K562 (cell line): ENCODE data around the gene CEACAM21. TPM values are rescaled to one million over a fixed set of nuclear protein-coding genes. Genes with fewer than 3 reads are reported as not detected.

Experiments
- ATAC-seq: fragments of 200-7000 bp; cut with Tn5 transposase; 3 replicates; pipeline ENCODE4 v1.9.1; 2020; ENCODE audit warnings: moderate library complexity
- BruUV-seq: library from RNA; stranded (reverse); fragments of 400-500 nt; replicated peaks from 2 replicates; lab custom pipeline; 2021; lab: Mats Ljungman, UMichigan
- CTCF ChIA-PET: fragments of 300-600 bp; formaldehyde crosslinking; extraction: SDS; loops from one replicate; lab custom pipeline; 2021; ENCODE audit warnings: low intra/inter-chr PET ratio; lab: Yijun Ruan, JAX
- POLR2A ChIA-PET: fragments of 300-600, 350-650 bp; sonication (Branson Sonifier 250); formaldehyde crosslinking; extraction: SDS; loops from one replicate; lab custom pipeline; 2021; ENCODE audit warnings: antibody characterized with exemption, inconsistent platforms; lab: Yijun Ruan, JAX
- DNase-seq, 4 experiments: peaks; one replicate each; pipeline versions ENCODE4 v3.0.0 to v3.0.0-alpha.2; 2011 to 2018; ENCODE audit warnings: low spot score in 3 of 4, mixed read lengths in 3 of 4; ENCODE audit errors: extremely low read depth in 1 of 4
- FAIRE-seq: peaks from 2 replicates; lab custom pipeline; 2011; peaks lifted over from hg19 to GRCh38; lab: Jason Lieb, UNC
- H2AFZ ChIP-seq: 2 replicates; pipeline ENCODE4 v1.6.0; 2011; ENCODE audit warnings: low read depth, low read length, control low read depth, inconsistent platforms
- H3K27ac ChIP-seq: fragments of 200-600 bp; 3 replicates; pipeline ENCODE4 v1.8.0; 2011; ENCODE audit warnings: low read depth, mild to moderate bottlenecking, control low read depth, inconsistent platforms, low read length, moderate library complexity, mixed read lengths; ENCODE audit errors: extremely low read depth
- H3K27me3 ChIP-seq, 2 experiments: fragments of 300-600 bp in 1 of 2; 2 replicates in 1 of 2; 3 replicates in 1 of 2; pipeline versions ENCODE4 v1.6.0 to v1.8.0; 2011; ENCODE audit warnings: inconsistent platforms in 2 of 2, low read length in 2 of 2, mild to moderate bottlenecking in 1 of 2, mixed read lengths in 1 of 2, moderate library complexity in 1 of 2; ENCODE audit not compliant: control insufficient read depth in 2 of 2, insufficient read depth in 2 of 2
- H3K36me3 ChIP-seq: fragments of 300-600 bp; 3 replicates; pipeline ENCODE4 v1.8.0; 2011; ENCODE audit warnings: mild to moderate bottlenecking, low read length, inconsistent platforms; ENCODE audit not compliant: control insufficient read depth, insufficient read depth
- H3K4me1 ChIP-seq, 2 experiments: fragments of 200-600 bp in 1 of 2; replicated peaks in 1 of 2; 2 replicates in 1 of 2; 3 replicates in 1 of 2; pipeline versions ENCODE4 v1.5.1 to v1.8.0; 2011; ENCODE audit warnings: inconsistent platforms in 2 of 2, low read length in 2 of 2, mild to moderate bottlenecking in 1 of 2, mixed read lengths in 1 of 2, moderate library complexity in 1 of 2; ENCODE audit not compliant: control insufficient read depth in 2 of 2, insufficient read depth in 2 of 2
- H3K4me2 ChIP-seq: 2 replicates; pipeline ENCODE4 v1.6.1; 2011; ENCODE audit warnings: low read length, control low read depth, inconsistent platforms, mixed read lengths; ENCODE audit not compliant: insufficient read depth
- H3K4me3 ChIP-seq: fragments of 200-600 bp; sonication (generic), shearing (Covaris generic); 2 replicates; pipeline ENCODE4 v1.5.1; 2016; ENCODE audit warnings: control low read depth, inconsistent platforms
- H3K79me2 ChIP-seq: fragments of 200-600 bp; 3 replicates; pipeline ENCODE4 v1.8.0; 2011; ENCODE audit warnings: low read length, inconsistent platforms; ENCODE audit not compliant: control insufficient read depth, insufficient read depth
- H3K9ac ChIP-seq, 2 experiments: 2 replicates each; pipeline versions ENCODE4 v1.6.0 to v1.6.1; 2011; ENCODE audit warnings: low read depth in 2 of 2, low read length in 2 of 2, control low read depth in 1 of 2, inconsistent platforms in 1 of 2, mild to moderate bottlenecking in 1 of 2, mixed read lengths in 1 of 2; ENCODE audit not compliant: insufficient read depth in 1 of 2
- H3K9me1 ChIP-seq: one replicate; pipeline ENCODE4 v1.6.0; 2011; ENCODE audit warnings: inconsistent platforms, mild to moderate bottlenecking, low read length, moderate library complexity; ENCODE audit not compliant: control insufficient read depth, insufficient read depth
- H3K9me3 ChIP-seq: replicated peaks from 2 replicates; pipeline ENCODE4 v1.5.1; 2011; ENCODE audit warnings: low read depth, low read length, inconsistent platforms; ENCODE audit not compliant: control insufficient read depth, insufficient read depth
- H4K20me1 ChIP-seq: replicated peaks from 2 replicates; pipeline ENCODE4 v1.6.1; 2011; ENCODE audit warnings: low read length, inconsistent platforms, mixed read lengths; ENCODE audit not compliant: control insufficient read depth, insufficient read depth
- ADNP ChIP-seq: fragments of 200-800 bp; sonication (Bioruptor generic); IDR thresholded peaks from 2 replicates; pipeline ENCODE4 v1.6.1; 2016; ENCODE audit warnings: missing genetic modification characterization, missing compliant biosample characterization
- ETV1 ChIP-seq: fragments of 450-650 bp; conservative IDR thresholded peaks from 2 replicates; pipeline ENCODE4 v1.6.1; 2016; ENCODE audit warnings: missing genetic modification characterization, control low read depth, low read depth, missing compliant biosample characterization
- GABPA ChIP-seq: fragments of 200-800 bp; sonication (Bioruptor generic); conservative IDR thresholded peaks from 2 replicates; pipeline ENCODE4 v1.6.1; 2016; ENCODE audit warnings: low read depth, missing genetic modification characterization, missing compliant biosample characterization
- SAP30 ChIP-seq: fragments of 200-600 bp; sonication (generic); IDR thresholded peaks from 2 replicates; pipeline ENCODE4 v1.6.1; 2012; ENCODE audit warnings: borderline replicate concordance, low read depth, mild to moderate bottlenecking, moderate library complexity, low read length, control low read depth, inconsistent platforms; ENCODE audit not compliant: insufficient read depth, poor library complexity, severe bottlenecking
- SMARCC2 ChIP-seq: fragments of 450-650 bp; IDR thresholded peaks from 2 replicates; pipeline ENCODE4 v1.6.1; 2017; ENCODE audit warnings: antibody characterized with exemption, moderate library complexity, mild to moderate bottlenecking, low read depth
- ZNF318 ChIP-seq, 2 experiments: fragments of 450-650 bp; IDR thresholded peaks; 2 replicates each; pipeline ENCODE4 v1.6.1; 2016; ENCODE audit warnings: mild to moderate bottlenecking in 2 of 2, borderline replicate concordance in 1 of 2, low read depth in 1 of 2, moderate library complexity in 1 of 2
- WGBS: fragments of 100-300 bp; shearing (Covaris generic); methylation state at CpG from one replicate; pipeline ENCODE4 v1.1.6; 2016; ENCODE audit warnings: low coverage, mixed read lengths; ENCODE audit not compliant: insufficient coverage; ENCODE audit errors: missing lambda C conversion rate; 5-methylcytosine and 5-hydroxymethylcytosine counted together
- in situ Hi-C: fragments of 300-500 bp; cut with MboI; formaldehyde crosslinking; loops from 4 replicates; pipeline ENCODE4 v1.15.0; 2018; ENCODE audit warnings: inconsistent platforms, mixed read lengths
- intact Hi-C: fragments of 100-400 bp; cut with micrococcal nuclease; formaldehyde crosslinking; loops from 2 replicates; pipeline ENCODE4 v1.14.2; 2022
- polyA plus RNA-seq, 8 experiments: library from polyadenylated mRNA; depleted of rRNA in 4 of 8; stranded (reverse) in 5 of 8; unstranded in 3 of 8; fragments of >200 nt; fragmentation: Nextera tagmentation in 2 of 8; fragmentation: Illumina TruSeq in 1 of 8; extraction: Ambion mirVana in 2 of 8; extraction: Trizol in 1 of 8; gene quantifications; 2 replicates each; pipeline versions ENCODE4 v1.2.1 to v1.2.3, GENCODE V29; 2011 to 2014; ENCODE audit warnings: inconsistent platforms in 1 of 8, missing spikeins in 1 of 8
- total RNA-seq, 7 experiments: library from RNA; depleted of rRNA in 6 of 7; stranded (reverse); fragments of >200 nt in 6 of 7; fragmentation: Illumina TruSeq in 2 of 7; extraction: Trizol in 2 of 7; gene quantifications; 2 replicates each; pipeline versions ENCODE4 v1.2.1 to v1.2.3, GENCODE V29; 2011 to 2021; ENCODE audit warnings: low replicate concordance in 1 of 7
- TF ChIP-seq, protein P1 (sequence below), 2 experiments: IDR thresholded peaks; 2 replicates each; pipeline ENCODE4 v1.6.1; 2012; ENCODE audit warnings: improper control_type of control experiment in 2 of 2, low read depth in 2 of 2, low read length in 2 of 2, borderline replicate concordance in 1 of 2
- TF ChIP-seq, protein P2 (sequence below), 2 experiments: fragments of 200-800 bp in 1 of 2; sonication (Bioruptor generic) in 1 of 2; sonication (generic) in 1 of 2; formaldehyde crosslinking in 1 of 2; IDR thresholded peaks in 1 of 2; conservative IDR thresholded peaks in 1 of 2; 2 replicates each; pipeline versions ENCODE4 v1.5.0 to v1.6.1; 2016 to 2020; ENCODE audit warnings: missing compliant biosample characterization in 1 of 2, missing genetic modification characterization in 1 of 2, missing genetic modification reagents in 1 of 2

CEACAM21 gene
- total and polyA plus RNA-seq, 9 of the 15 experiments (the other 6 are each of a cell fraction or from before 2014, with no cell fraction given): 0.06 to 0.40 (median 0.18) TPM; not detected in 1

- DNase-seq: no peak
- no peak overlapping the region for H3K4me2 ChIP-seq
- no peaks in the 10 kb centered on the region for H3K79me2 ChIP-seq
- TF ChIP-seq ADNP (tag) (no peak), SMARCC2 (no peak), ETV1 (tag) (0 out of 2 replicates have a peak, but pooled peaks have one; percentile 13), GABPA (tag) (peak; percentile 68), ZNF318 (IDR thresholded peaks at IDR 0.05; ENCODE audit: borderline replicate concordance in 1 of 2, low read depth in 1 of 2) (no peak), SAP30 (no peak)
- TF ChIP-seq, protein P1, sequence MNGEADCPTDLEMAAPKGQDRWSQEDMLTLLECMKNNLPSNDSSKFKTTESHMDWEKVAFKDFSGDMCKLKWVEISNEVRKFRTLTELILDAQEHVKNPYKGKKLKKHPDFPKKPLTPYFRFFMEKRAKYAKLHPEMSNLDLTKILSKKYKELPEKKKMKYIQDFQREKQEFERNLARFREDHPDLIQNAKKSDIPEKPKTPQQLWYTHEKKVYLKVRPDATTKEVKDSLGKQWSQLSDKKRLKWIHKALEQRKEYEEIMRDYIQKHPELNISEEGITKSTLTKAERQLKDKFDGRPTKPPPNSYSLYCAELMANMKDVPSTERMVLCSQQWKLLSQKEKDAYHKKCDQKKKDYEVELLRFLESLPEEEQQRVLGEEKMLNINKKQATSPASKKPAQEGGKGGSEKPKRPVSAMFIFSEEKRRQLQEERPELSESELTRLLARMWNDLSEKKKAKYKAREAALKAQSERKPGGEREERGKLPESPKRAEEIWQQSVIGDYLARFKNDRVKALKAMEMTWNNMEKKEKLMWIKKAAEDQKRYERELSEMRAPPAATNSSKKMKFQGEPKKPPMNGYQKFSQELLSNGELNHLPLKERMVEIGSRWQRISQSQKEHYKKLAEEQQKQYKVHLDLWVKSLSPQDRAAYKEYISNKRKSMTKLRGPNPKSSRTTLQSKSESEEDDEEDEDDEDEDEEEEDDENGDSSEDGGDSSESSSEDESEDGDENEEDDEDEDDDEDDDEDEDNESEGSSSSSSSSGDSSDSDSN (IDR thresholded peaks at IDR 0.05; ENCODE audit: borderline replicate concordance in 1 of 2, low read depth in 2 of 2, low read length in 2 of 2): no peak
- TF ChIP-seq, protein P2, sequence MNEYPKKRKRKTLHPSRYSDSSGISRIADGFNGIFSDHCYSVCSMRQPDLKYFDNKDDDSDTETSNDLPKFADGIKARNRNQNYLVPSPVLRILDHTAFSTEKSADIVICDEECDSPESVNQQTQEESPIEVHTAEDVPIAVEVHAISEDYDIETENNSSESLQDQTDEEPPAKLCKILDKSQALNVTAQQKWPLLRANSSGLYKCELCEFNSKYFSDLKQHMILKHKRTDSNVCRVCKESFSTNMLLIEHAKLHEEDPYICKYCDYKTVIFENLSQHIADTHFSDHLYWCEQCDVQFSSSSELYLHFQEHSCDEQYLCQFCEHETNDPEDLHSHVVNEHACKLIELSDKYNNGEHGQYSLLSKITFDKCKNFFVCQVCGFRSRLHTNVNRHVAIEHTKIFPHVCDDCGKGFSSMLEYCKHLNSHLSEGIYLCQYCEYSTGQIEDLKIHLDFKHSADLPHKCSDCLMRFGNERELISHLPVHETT (CRISPR knock-in tag; conservative IDR thresholded peaks at IDR 0.05 in 1 of 2, IDR thresholded peaks at IDR 0.05 in 1 of 2): 0 out of 4 replicates have a peak, but pooled peaks of 1 of the 2 experiments have one; percentile 18
Observed at GRCh38 chr19:41545547-41545946, 30.4 kb upstream of the CEACAM21 start.

More at GRCh38 chr19:41545547-41545946, 30.4 kb upstream of the CEACAM21 start:
- peak overlapping the region; percentile 68 for H2AFZ ChIP-seq
- H4K20me1 ChIP-seq: no peaks in the 10 kb centered on the region
- whole genome bisulfite sequencing: 15% methylated on average over 6 of the region's 6 CpGs
- no peaks in the 10 kb centered on the region for H3K36me3 ChIP-seq
- H3K27ac ChIP-seq: no peak overlapping the region
- ChIA-PET POLR2A (interaction anchor here (0.6 kb wide), 1 partner anchor 119 kb away, joined by 4 read pairs; no protein-coding TSS in a partner anchor), CTCF (no interaction called here)
- in situ Hi-C loops: no loop called here
- no peaks in the 10 kb centered on the region; a peak in 2 of 5 replicates for H3K27me3 ChIP-seq
- no peak overlapping the region for H3K4me3 ChIP-seq
- FAIRE-seq (no peak), ATAC-seq (no peak)
- BruUV-seq: no TSS peak
- no peak overlapping the region for H3K9ac ChIP-seq
- intact Hi-C loops: no loop called here
- H3K4me1 ChIP-seq: peaks cover 0 to 3% of the 10 kb centered on the region in 2 experiments; a peak in 3 of 5 replicates
- no peaks in the 10 kb centered on the region for H3K9me1 ChIP-seq
- H3K9me3 ChIP-seq: no peaks in the 10 kb centered on the region
